Measurements from ENCODE around the gene SPTSSA. TPM values are rescaled to one million over a fixed set of nuclear protein-coding genes. Genes with fewer than 3 reads are reported as not detected.
A peak's percentile ranks its signal among the peaks of the same experiment; 100 is the strongest.

Gene SPTSSA
- total RNA-seq, 1 experiment from 2014 or later, result 14.0 TPM

DNA sequence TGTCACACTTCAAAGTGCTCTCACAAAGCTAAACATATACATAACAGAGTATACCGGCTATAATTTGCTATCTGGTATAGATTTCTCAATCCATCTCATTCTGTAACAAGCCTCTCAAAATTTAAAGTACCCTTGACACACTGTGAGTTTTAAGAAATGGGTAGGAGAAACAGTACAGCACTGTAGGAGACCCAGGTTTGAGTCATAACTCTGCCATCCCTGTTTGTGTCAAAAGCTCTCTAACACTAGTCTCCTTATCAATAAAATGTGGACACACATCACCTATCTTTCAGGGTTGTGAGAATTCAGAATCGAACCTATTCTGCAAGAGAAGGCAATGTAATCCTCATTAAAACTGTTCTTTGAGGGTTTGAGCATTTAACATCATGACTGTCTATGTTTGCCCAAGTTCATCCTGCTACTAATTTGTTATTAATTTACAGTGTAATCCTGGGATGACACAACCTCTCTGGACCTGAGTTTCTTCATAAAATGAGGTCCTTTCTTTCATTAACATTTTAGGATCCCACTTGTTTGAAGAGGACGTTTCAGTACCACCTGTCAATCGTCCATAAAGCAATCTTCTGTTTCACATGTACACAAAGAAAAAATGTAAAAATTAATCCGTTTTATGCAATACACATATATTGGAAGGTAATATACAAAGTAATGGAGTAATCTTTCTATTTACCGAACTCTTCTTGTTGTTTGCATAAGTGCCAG, 12.1 kb downstream of the SPTSSA start:
- CTCF ChIA-PET, result interaction anchor here (0.8 kb wide), 1 partner anchor 118 kb away, joined by 3 read pairs; no protein-coding TSS in a partner anchor
- POLR2A ChIA-PET (ENCODE audit: unreplicated experiment), result interaction anchor here (0.6 kb wide), 1 partner anchor 13 kb away, joined by 12 read pairs; no protein-coding TSS in a partner anchor
- BruUV-seq (replicated peaks), result no TSS peak
- peak overlapping the region; percentile 74; the same call in 1 of the 2 replicates for H3K27ac ChIP-seq (ENCODE audit: low read length)
- peaks cover 25% of the 10 kb centered on the region; the same call in 1 of the 2 replicates for H4K20me1 ChIP-seq (ENCODE audit: low read length)
- H3K9me2 ChIP-seq (replicated peaks; ENCODE audit: low read length), result no peaks in the 10 kb centered on the region
- H3K79me2 ChIP-seq (ENCODE audit: low read length), result peaks cover 88% of the 10 kb centered on the region
- no peak overlapping the region for H2AFZ ChIP-seq (ENCODE audit: low read length)
- no peak for ATAC-seq
- H3K36me3 ChIP-seq (ENCODE audit: low read depth, low read length), result peaks cover 17% of the 10 kb centered on the region
- no peaks in the 10 kb centered on the region for H3K27me3 ChIP-seq (ENCODE audit: low read length)
- no peak overlapping the region for H3K4me3 ChIP-seq (ENCODE audit: low read length)
- no peaks in the 10 kb centered on the region for H3F3A ChIP-seq (ENCODE audit: low read length, unreplicated experiment)
- H3K9me3 ChIP-seq (ENCODE audit: low read length), result no peaks in the 10 kb centered on the region
- 0 out of 2 replicates have a peak overlapping the region, but pooled peaks have one; percentile 4 for H3K4me2 ChIP-seq (ENCODE audit: low read length)
- TF ChIP-seq EZH2phosphoT487 (IDR thresholded peaks at IDR 0.05; ENCODE audit: borderline replicate concordance, low read length) (no peak), EZH2 (IDR thresholded peaks at IDR 0.05; ENCODE audit: low read length, unreplicated experiment) (no peak)
- TF ChIP-seq, protein P1, sequence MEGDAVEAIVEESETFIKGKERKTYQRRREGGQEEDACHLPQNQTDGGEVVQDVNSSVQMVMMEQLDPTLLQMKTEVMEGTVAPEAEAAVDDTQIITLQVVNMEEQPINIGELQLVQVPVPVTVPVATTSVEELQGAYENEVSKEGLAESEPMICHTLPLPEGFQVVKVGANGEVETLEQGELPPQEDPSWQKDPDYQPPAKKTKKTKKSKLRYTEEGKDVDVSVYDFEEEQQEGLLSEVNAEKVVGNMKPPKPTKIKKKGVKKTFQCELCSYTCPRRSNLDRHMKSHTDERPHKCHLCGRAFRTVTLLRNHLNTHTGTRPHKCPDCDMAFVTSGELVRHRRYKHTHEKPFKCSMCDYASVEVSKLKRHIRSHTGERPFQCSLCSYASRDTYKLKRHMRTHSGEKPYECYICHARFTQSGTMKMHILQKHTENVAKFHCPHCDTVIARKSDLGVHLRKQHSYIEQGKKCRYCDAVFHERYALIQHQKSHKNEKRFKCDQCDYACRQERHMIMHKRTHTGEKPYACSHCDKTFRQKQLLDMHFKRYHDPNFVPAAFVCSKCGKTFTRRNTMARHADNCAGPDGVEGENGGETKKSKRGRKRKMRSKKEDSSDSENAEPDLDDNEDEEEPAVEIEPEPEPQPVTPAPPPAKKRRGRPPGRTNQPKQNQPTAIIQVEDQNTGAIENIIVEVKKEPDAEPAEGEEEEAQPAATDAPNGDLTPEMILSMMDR (conservative IDR thresholded peaks at IDR 0.05; ENCODE audit: low read depth, low read length), result no peak
- DNase-seq, result no peak
- H3K9ac ChIP-seq (ENCODE audit: low read length), result no peak overlapping the region
- intact Hi-C loops (cut with micrococcal nuclease), result no loop called here
- H3K4me1 ChIP-seq (ENCODE audit: insufficient read depth, low read length), result peaks cover 42% of the 10 kb centered on the region

DNA sequence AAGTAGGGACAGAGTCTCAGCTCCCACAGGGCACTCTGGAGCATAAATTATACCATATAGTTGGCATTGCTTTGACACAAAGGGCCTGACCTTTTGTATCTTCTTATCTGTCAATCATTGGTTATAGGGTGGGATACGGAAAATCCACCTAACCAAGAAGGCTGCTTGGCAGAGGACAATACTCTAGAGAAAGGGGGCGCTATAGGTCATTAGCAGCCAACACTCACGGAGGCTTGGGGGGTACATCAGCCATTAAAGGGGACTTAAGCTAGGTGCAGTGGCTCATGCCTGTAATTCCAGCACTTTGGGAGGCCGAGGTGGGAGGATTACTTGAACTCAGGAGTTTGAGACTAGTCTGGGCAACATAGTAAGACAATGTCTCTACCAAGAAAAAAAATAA, 22.9 kb downstream of the SPTSSA start:
- Histone ChIP-seq H3K9me3 (ENCODE audit: low read length) (no peaks in the 10 kb centered on the region), H3K4me1 (ENCODE audit: insufficient read depth, low read length) (peaks cover 25% of the 10 kb centered on the region), H3F3A (ENCODE audit: low read length, unreplicated experiment) (peaks cover 10% of the 10 kb centered on the region), H3K4me3 (ENCODE audit: low read length) (no peak overlapping the region), H3K27ac (ENCODE audit: low read length) (no peak overlapping the region), H3K79me2 (ENCODE audit: low read length) (peaks cover 60% of the 10 kb centered on the region), H3K9me2 (replicated peaks; ENCODE audit: low read length) (no peaks in the 10 kb centered on the region), H3K4me2 (ENCODE audit: low read length) (no peak overlapping the region), H2AFZ (ENCODE audit: low read length) (no peak overlapping the region), H3K9ac (ENCODE audit: low read length) (no peak overlapping the region), H3K27me3 (ENCODE audit: low read length) (no peaks in the 10 kb centered on the region), H3K36me3 (ENCODE audit: low read depth, low read length) (peaks cover 6% of the 10 kb centered on the region; the same call in 1 of the 2 replicates), H4K20me1 (ENCODE audit: low read length) (peaks cover 13% of the 10 kb centered on the region)
- BruUV-seq (replicated peaks), result no TSS peak
- POLR2A ChIA-PET (ENCODE audit: unreplicated experiment), result no interaction called here
- ATAC-seq (no peak), DNase-seq (no peak)
- TF ChIP-seq EZH2phosphoT487 (IDR thresholded peaks at IDR 0.05; ENCODE audit: borderline replicate concordance, low read length), result no peak
- no peak for TF ChIP-seq EZH2 (IDR thresholded peaks at IDR 0.05; ENCODE audit: low read length, unreplicated experiment)
- TF ChIP-seq, protein P1 (conservative IDR thresholded peaks at IDR 0.05; ENCODE audit: low read depth, low read length), result no peak; the same call in 1 of the 2 replicates
- intact Hi-C loops (cut with micrococcal nuclease), result loop anchor here (5.0 kb wide), 1 partner anchor 107 kb away; no protein-coding TSS in a partner anchor
- CTCF ChIA-PET, result no interaction called here

DNA sequence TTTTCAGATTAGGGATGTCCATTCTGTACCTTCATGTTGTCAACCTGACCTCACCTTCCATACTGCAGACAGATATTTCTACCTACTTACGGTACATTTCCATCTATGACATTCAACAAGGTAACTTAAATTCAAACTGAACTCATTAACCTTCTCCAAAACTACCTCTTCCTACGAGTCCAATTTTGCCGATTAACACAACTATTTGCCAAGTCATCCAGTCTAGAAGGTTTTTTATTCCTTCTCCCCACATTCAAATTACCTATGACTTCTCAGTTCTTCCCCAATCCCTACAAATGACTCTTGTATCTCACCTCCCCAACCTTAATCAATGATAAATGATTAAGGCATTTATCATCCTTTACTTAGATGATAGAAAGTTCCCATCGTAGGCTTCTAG, 23.6 kb downstream of the SPTSSA start:
- ChIA-PET CTCF (no interaction called here), POLR2A (ENCODE audit: unreplicated experiment) (no interaction called here)
- no peaks in the 10 kb centered on the region for H3K9me3 ChIP-seq (ENCODE audit: low read length)
- DNase-seq (no peak), ATAC-seq (no peak)
- peaks cover 56% of the 10 kb centered on the region for H3K79me2 ChIP-seq (ENCODE audit: low read length)
- H3K9me2 ChIP-seq (replicated peaks; ENCODE audit: low read length), result no peaks in the 10 kb centered on the region
- H3K4me1 ChIP-seq (ENCODE audit: insufficient read depth, low read length), result peaks cover 25% of the 10 kb centered on the region
- TF ChIP-seq EZH2phosphoT487 (IDR thresholded peaks at IDR 0.05; ENCODE audit: borderline replicate concordance, low read length) (no peak), EZH2 (IDR thresholded peaks at IDR 0.05; ENCODE audit: low read length, unreplicated experiment) (no peak)
- TF ChIP-seq, protein P1 (conservative IDR thresholded peaks at IDR 0.05; ENCODE audit: low read depth, low read length), result no peak
- H3K27ac ChIP-seq (ENCODE audit: low read length), result no peak overlapping the region
- H3K4me2 ChIP-seq (ENCODE audit: low read length), result no peak overlapping the region
- H2AFZ ChIP-seq (ENCODE audit: low read length), result no peak overlapping the region
- no peak overlapping the region for H3K4me3 ChIP-seq (ENCODE audit: low read length)
- H3K36me3 ChIP-seq (ENCODE audit: low read depth, low read length), result peaks cover 6% of the 10 kb centered on the region; the same call in 1 of the 2 replicates
- intact Hi-C loops (cut with micrococcal nuclease), result loop anchor here (5.0 kb wide), 1 partner anchor 106 kb away; no protein-coding TSS in a partner anchor
- peaks cover 10% of the 10 kb centered on the region for H3F3A ChIP-seq (ENCODE audit: low read length, unreplicated experiment)
- BruUV-seq (replicated peaks), result no TSS peak
- H3K27me3 ChIP-seq (ENCODE audit: low read length), result no peaks in the 10 kb centered on the region
- H3K9ac ChIP-seq (ENCODE audit: low read length), result no peak overlapping the region
- H4K20me1 ChIP-seq (ENCODE audit: low read length), result peaks cover 13% of the 10 kb centered on the region
